HG02970 (cell line): ENCODE data around the gene CADM2.

Source experiments
- ATAC-seq: cut with Tn5 transposase; IDR thresholded peaks from one replicate; pipeline ENCODE4 v1.9.1; 2021; ENCODE audit warnings: mild to moderate bottlenecking, moderate library complexity, moderate number of reproducible peaks; ENCODE audit not compliant: unreplicated experiment, low FRiP score

CADM2 gene

DNA sequence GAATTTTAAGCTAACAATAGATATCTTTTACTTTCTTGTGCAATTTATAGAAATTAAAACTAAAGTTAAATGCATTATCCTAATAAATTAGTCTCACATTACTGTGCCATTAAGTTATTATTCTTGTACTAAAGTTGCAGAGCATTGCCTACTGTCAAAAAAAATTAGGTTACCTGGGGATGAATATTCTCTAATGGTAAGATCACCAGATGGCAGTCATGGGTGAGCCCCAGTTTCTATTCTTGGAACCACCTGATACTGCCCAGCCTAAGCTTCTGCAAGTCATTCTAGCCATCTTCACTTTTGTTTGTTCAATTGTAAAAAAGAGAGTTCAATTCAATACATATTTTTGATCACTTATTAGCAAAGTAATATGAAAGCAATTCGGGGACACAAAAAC is 213.2 kb downstream of the CADM2 start:
- ATAC-seq: no peak

DNA sequence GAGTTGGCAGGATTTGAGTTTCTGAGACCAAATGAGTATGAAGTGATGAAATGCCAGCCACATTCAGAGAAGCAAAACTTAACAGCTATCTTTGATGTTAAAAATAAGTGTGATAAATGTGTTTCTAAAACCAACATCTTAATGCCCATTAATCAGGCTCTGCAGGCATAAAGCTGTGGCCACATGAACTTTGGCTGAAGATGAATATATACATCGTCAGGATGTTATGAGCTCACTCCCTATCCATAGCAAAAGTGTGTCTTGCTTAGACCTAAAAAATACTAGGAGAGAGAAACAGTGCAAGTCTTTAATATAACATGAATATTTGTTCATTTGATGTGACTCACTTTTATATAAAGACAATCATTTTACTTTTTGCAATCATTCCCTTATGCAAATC is 218.0 kb downstream of the CADM2 start:
- no peak for ATAC-seq

DNA sequence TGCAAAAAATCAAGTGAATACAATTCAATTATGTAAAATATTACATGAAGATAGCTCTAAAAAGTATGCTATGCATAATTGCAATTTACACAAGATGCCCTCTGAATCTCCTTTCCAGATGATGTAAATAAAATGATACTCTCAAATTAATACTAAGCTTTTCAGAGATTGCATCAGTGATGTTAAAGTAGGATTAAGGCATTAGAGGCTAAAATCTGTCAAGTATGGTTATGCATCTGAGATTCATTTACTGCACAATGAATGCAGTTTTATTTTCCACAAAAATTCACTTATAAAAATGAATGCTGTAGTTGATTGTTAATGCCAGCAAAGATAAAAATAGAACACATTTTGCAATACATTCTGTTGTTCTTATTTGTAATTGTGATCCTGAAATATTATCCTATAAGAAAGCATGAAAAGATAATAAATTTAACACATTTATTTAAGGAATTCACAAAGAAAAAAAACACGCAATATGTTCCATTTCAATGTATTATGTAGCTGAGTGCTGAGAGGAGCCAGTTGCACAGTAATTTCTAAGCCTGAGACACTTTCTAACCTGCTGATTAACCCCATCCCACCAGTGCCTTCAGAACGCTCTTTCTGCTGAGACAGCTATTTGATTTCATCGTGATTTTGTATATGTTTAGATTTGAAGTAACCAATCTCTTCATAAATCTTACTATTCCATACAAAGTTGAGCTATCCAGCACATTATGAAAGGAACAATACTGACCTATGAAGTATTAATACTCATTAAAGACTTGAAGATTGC is 224.4 kb downstream of the CADM2 start:
- ATAC-seq: no peak

DNA sequence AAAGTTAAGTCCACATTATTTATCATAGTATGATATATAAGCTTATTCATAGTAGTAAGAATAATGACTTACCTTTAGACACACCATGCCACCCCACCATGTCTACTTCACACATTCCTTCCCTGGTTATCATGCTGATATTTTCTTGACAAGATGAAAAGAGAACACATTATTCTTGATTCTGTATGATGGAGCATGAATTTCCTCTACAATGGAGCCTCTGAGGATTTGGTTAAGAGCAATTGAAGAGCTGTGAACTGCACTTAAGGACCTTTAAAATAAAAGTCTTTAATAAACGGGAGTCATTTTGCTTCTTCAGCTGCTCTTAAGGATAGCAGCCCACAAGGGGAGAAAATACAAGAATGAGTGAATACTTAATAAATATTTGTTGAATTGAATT is 226.7 kb downstream of the CADM2 start:
- ATAC-seq: no peak

DNA sequence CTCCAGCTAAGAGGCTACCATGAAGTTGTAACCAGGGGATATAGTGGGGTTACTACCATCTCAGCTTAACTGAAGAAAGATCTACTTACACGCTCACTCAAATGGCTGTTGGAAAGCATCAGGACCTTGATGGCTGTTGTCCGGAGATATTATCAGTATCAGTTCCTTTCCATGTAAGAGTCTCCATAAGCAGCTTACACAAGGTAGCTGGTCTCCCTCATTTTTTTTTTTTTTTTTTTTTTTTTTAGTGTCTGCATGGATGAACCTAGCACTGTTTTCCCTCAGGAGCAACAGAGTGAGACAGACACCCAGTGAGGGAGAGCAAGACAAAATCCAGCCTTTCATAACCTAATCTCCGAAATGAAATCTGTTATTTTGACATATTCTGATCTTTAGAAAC is 230.9 kb downstream of the CADM2 start:
- no peak for ATAC-seq

DNA sequence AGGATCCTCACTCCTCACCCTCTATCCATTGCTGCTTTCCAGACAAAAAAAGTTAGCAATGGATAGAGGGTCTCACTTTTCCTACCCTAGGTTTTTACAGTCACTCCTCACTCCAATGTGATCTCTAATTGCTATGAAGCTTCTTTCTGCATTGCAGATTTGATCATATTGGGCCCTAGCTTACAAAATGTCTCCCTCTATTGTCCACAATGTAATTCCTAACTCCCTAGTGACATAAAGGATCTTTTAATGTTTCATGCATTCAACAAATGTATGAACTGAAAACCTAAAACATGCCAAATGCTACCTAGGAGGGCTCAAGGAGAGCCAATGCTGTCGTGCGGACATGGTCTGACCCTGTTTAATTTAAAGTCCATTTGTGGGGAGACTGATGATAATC is 234.8 kb downstream of the CADM2 start:
- ATAC-seq: no peak

DNA sequence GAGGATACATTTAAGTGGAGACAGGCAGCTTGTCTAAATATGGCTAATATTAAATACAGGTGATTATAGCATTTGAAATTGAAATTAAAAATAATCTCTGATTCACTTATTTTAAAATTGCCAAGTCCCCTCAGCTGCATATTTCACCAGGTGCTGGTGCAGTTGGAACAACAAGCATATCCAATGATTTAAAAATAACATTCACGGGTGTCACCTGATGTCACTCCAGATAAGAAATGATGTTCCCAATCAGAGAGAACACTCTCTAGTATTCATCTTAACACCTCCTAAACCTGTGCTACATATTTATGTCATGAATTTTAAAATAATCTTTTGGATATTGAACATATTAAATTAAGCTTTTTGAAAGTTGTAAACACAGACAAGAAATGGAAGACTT is 249.9 kb downstream of the CADM2 start:
- no peak for ATAC-seq

DNA sequence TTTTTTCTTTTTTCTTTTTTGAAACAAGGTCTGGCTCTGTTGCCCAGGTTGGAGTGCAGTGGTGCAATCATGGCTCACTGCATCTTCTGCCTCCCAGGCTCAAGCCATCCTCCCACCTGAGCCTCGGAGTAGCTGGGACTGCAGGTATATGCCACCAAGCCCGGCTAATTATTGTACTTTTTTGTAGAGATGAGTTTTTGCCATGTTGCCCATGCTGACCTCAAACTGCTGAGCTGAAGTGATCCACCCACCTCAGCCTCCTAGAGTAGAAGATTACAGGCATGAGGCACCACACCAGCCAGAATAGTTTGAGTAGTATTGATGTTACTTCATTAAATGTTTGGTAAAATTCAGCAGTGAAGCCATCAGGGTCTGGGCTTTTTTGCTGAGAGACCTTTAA is 251.8 kb downstream of the CADM2 start:
- ATAC-seq: no peak

DNA sequence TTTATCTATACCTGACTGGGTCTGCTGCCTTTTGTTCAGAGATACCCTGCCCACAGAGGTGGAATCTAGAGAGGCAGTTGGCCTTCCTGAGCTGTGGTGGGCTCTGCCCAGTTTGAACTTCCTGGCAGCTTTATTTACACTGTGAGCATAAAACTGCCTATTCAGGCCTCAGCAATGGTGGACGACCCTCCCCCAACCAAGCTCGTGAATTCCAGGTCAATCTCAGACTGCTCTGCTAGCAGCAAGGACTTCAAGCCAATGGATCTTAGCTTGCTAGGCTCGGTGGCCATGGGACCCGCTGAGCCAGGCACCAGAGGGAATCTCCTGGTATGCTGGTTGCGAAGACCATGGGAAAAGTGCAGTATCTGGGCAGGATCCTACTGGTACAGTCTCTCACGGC is 270.2 kb downstream of the CADM2 start:
- no peak for ATAC-seq

DNA sequence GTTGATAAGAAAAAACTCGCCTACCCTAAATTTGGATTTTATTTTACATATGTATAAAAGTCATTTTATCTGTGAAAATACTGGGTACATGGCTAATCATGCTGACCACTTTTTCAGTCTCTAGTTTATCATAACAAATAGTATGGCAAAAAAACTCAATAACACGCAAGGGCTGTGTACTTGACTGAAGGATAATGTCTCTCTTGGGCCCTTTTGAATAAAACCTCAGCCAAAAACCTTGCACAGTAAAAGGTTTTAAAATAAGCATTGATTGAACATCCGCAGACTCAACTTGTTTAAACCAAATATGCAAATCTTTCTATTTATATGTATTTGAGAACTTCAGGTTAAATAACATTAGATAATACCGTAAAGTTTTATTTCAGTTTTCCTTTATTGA is 285.3 kb downstream of the CADM2 start:
- no peak for ATAC-seq

DNA sequence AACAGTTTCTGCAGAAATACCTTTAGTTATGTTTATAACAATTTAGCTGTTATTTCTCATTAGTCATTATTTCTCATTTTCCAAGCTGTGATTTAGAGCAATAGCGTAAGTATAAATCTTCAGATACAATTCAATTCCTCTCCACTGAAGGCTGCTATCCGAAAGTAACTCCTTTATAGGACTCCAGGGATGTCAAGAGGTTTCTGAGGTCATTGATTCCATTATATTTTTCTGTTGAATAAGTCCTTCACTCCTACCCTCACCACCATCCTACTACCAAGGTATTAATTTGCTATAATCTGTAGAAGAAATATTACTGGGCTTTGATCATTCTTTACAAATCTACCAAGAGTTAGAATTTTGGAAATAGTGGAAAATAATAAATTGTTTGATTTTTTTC is 285.7 kb downstream of the CADM2 start:
- no peak for ATAC-seq

DNA sequence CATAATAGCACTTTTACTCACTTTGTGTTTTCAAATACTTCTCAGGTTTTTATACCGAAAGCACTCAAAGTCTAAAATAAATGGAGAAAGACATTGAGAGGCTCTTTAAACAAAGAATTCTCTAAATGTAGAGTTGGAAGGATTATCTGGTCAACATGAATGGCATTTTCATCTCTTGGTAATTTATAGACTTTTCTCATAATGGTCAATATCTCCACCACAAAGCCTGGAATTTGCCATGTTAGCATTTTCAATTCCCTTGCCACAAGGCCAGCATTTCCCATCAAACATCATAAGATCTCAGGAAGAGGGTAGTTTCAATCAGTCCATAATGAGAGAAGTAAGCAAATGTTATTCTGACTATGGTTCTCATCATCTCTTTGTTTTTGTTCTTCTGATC is 293.0 kb downstream of the CADM2 start:
- ATAC-seq: no peak

DNA sequence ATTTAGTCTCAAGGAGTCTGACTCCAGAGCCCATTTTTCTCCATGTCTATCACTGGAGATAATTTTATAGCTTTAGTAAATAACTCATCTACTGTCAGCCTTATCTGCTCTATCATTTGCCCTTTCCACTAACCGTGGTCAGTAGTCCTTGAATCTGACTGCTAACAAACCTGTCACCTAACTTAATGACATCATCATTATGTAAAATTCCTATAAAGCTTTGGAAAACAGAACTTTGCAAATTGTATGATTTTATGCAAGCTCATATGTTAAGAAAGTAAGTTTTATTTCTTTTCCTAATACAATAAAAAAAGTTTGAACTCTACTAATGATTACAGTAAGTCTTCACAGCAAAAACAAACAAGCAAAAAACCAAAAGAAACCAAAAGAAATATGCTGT is 293.9 kb downstream of the CADM2 start:
- no peak for ATAC-seq

DNA sequence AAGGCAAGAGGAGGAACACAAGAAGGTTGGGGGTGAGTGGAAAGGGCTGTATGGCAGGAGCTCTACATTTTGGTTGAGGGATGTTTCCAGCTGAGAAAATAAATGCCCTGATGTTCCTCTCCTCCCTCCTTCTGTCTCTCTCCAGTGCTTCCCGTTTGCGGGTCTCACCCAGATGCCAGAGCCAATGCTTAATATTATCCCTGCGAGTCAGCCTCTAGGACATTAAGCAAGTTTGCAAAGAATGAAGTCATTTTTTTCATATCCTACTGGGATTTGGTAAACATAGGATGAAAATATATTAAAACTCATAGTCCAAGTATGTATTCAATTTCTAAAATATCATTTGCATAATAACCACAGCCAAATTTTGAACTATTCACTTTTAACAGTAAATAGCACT is 295.9 kb downstream of the CADM2 start:
- ATAC-seq: no peak

DNA sequence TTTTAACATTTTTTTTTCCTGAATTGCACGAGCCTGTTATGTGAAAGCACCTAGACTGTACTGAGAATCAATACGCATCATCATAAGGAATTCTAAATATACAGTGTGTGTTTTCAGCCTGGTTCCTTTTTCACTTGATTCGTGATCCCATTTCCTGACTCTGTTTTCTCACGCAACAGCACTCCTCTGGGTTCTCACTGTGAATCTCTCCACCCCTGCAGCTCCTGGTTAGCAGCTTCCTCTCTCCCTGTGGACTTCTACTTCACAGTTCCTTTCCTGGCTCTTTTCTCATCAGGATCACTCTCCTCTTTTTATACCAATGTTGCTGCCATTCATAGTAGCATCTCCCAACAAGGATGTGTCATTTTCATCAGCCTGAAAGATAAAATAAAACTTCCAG is 297.2 kb downstream of the CADM2 start:
- ATAC-seq: no peak

DNA sequence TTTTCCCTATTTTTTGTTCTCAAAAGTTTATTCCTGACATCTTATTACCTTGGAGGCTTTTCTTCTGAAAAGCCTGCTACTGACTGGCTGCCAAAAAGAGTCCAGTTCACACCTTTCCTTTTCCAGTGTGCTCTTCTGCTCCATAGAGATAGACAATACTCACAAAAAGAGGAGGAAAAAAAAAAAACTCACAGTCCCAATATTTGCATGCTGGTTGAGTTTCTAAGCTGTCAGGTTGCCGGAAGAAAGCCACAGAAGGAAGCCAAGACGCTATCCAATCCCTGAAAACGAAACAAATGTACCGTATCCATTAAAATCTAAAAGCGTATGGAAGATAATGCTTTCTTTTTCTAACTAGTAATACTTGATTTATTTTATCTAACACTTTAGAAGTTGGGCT is 299.5 kb downstream of the CADM2 start:
- ATAC-seq: no peak

DNA sequence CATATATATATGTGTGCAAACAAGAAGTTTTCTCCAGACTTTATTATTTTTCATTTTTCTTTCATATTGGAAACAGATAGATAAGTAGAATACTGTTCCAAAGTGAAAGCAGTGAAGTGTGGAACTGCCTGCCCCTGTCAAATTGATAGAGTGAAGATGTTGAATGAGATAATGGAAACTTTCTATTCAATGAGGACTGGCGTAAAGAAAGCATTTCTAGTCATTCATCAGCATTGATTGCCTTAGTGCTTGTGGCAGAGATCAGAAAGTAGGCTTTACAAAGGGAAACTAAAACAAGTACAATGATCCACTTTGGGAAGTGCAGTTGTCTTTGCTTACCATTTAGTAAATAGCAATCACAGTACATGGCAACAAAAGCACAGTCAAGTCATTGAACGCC is 300.0 kb downstream of the CADM2 start:
- ATAC-seq: no peak

DNA sequence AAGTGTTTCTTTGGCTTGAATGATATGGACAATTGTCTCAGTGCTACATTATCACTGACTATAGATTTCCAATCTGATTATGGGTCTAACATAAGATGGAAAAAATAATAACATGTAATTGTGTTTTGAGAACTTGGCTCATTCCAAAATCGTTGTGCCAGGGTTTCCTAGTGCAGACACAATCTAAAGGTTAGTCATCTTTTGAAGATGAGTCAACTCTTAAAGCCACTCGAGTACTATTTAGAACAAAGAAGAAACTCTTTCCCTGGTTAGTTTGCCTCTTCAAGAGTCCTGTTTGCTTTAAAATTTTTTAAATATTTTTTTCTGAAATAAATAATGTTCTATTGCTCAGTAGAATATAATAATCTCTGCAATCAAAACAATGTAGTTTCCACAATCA is 301.0 kb downstream of the CADM2 start:
- ATAC-seq: no peak

DNA sequence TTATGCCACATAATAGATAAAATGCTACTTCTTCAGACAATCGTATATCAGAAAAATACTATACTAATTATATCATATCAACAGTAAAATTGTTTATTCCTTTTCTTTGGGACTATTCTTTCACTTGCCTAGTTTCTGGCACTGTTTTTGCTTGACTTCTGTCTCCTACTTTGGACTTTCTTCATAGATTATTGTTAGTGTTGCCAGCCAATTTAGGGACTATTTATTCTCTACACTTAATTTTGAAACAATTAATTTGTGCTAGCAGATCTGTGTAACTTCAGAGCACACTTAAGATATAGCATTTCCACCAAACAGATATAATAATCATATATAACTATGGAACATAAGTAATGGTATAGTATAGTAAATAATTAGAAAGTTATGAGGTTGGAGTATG is 305.6 kb downstream of the CADM2 start:
- ATAC-seq: no peak

DNA sequence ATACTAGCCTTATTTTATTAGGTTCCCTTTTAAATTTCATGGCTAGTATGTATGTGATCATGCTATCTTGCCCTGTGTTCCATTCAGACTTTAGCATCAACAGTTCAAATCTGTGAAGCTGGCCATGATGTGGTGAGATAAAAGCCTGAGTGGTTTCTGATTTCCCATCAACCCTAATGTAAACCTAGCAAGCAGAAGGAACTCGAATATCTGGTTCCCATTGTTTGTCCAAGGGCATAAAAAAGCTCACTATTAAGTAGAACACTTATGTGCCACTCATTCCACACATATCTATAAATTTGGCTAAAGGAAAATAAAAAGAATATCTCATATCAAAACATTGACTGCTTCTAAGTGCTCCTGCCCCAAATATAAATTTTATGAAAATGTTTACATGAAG is 311.7 kb downstream of the CADM2 start:
- no peak for ATAC-seq

DNA sequence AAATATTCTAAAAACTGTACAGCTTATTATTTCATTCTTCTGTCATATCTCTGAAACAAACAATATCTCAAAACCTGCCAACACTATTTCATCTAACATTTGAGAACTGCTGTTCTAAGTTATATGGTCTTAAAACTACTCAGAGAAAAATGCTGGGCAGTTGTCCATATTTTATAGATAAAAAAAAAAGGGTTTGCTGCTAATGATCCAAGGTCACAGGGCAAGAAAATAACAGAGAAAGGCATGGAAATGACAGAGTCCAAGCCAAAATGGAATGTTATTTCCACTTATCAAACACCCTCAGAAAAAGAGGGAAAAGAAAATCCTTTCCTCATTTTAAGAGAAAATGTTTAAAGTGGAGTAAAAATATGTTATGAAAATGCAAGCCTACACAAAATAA is 313.1 kb downstream of the CADM2 start:
- no peak for ATAC-seq

DNA sequence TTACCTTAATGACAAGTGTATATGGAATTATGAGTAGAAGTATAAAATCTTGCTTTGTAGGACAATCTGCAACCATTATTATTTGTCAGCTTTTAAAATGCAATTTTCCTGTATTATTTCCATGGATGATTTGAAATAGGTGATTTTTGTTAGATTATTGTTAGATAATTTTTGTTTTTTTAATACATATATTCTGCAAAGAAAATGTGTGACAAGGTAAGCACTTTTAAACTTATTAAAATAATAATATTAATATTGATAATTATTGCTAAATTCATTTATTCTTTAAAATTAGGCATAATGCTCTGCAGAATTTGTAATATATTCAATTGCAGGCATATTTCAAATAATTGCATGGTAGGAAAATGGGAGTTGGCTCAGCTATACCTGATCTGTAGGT is 329.5 kb downstream of the CADM2 start:
- ATAC-seq: no peak

DNA sequence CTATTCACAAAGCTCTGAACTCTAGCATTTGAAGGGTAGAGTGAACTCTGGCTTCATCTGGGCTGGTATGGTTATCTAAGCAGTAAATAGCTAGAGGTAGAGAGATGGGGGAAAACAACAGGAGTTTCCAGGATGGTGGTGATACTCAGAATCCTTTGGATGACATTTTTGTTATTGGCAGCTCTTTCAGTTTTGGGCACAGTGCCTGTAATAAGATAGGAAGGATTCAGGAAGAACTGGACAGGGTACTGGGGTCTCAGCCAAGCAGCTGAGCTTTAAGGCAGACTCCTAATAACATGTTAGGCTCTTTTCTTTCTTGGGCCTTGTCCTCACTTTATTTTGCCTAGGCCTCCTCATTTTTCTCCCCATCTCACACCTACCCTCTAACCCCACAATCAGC is 338.5 kb downstream of the CADM2 start:
- ATAC-seq: no peak
